Measurements from ENCODE around the gene TDRD6.
"Not testable (repeated sequence)": the region's sequence is repeated elsewhere in the genome, so short reads cannot be mapped to it uniquely, and the experiment has no call there.

Gene TDRD6

GRCh38 chr6:46744159-46744725 lies 56.6 kb downstream of the TDRD6 start:
- not testable (repeated sequence) for DNase-seq (ENCODE audit: low read depth)

GRCh38 chr6:46745973-46746372 lies 58.3 kb downstream of the TDRD6 start:
- DNase-seq (ENCODE audit: low read depth) = no peak

GRCh38 chr6:46746696-46747095 lies 59.0 kb downstream of the TDRD6 start, which contains the start of gene ANKRD66:
Gene ANKRD66, plus strand, starts transcription at chr6:46746933. Its CDS starts 5,016 bp downstream, at chr6:46751949.
- DNase-seq (ENCODE audit: low read depth) = no peak

GRCh38 chr6:46748940-46749503 lies 61.3 kb downstream of the TDRD6 start:
- DNase-seq (ENCODE audit: low read depth) = no peak

- no peak for DNase-seq (ENCODE audit: low read depth)
Measured at GRCh38 chr6:46749731-46750130, 62.0 kb downstream of the TDRD6 start.

DNA sequence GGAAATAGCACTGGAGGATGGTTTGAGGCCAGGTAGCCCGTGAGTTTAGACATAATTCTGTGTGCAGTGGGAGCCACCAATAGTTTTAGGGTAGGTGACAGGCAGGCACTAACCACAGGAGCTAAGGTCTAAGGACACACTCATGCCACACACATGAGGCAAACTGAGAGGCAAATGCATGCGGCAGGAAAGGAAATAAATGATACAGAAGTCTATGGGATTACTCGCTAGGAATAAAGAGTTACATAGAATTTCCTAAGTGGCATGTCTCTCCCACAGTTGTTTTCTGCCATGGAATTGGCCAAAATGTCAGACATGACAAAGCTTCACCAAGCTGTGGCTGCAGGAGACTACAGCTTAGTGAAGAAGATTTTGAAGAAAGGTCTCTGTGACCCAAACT lies 64.0 kb downstream of the TDRD6 start:
- DNase-seq (ENCODE audit: low read depth) = no peak
